ENCODE measurements around the gene POC1A.

Gene POC1A

GRCh38 chr3:52057812-52058495, 96.3 kb downstream of the POC1A start:
- H3K36me3 Mint-ChIP-seq (ENCODE audit: low read depth), result peaks cover 10% of the 10 kb centered on the region
- no peaks in the 10 kb centered on the region for H3K9me3 Mint-ChIP-seq
- no peaks in the 10 kb centered on the region for H3K27me3 Mint-ChIP-seq
- peak overlapping the region; percentile 39 for H3K4me3 Mint-ChIP-seq
- peaks cover 27% of the 10 kb centered on the region for H3K4me1 Mint-ChIP-seq (ENCODE audit: low read depth)
- H3K27ac Mint-ChIP-seq, result no peak overlapping the region

GRCh38 chr3:52056968-52057811, 97.0 kb downstream of the POC1A start:
- H3K4me3 Mint-ChIP-seq, result peak overlapping the region; percentile 89
- peaks cover 10% of the 10 kb centered on the region for H3K36me3 Mint-ChIP-seq (ENCODE audit: low read depth)
- H3K27me3 Mint-ChIP-seq, result no peaks in the 10 kb centered on the region
- peak overlapping the region; percentile 95 for H3K27ac Mint-ChIP-seq
- H3K4me1 Mint-ChIP-seq (ENCODE audit: low read depth), result peaks cover 35% of the 10 kb centered on the region
- H3K9me3 Mint-ChIP-seq, result no peaks in the 10 kb centered on the region

GRCh38 chr3:52056521-52056967, 97.7 kb downstream of the POC1A start, which contains the start of gene DUSP7:
DUSP7 (minus strand) TSS chr3:52056571; CDS start chr3:52056366, 205 bp downstream.
- Mint-ChIP-seq H3K4me1 (ENCODE audit: low read depth) (peaks cover 41% of the 10 kb centered on the region), H3K9me3 (no peaks in the 10 kb centered on the region), H3K27ac (peak within 1 kb of the TSS; percentile 95), H3K4me3 (peak within 1 kb of the TSS; percentile 89), H3K36me3 (ENCODE audit: low read depth) (peaks cover 10% of the 10 kb centered on the region), H3K27me3 (no peaks in the 10 kb centered on the region)

- Mint-ChIP-seq H3K36me3 (ENCODE audit: low read depth) (peaks cover 13% of the 10 kb centered on the region), H3K9me3 (no peaks in the 10 kb centered on the region), H3K4me1 (ENCODE audit: low read depth) (peaks cover 48% of the 10 kb centered on the region), H3K4me3 (peak overlapping the region; percentile 88), H3K27ac (peak overlapping the region; percentile 88), H3K27me3 (no peaks in the 10 kb centered on the region)
Measured at GRCh38 chr3:52055537-52056351, 98.5 kb downstream of the POC1A start.

GRCh38 chr3:52054661-52055511, 99.3 kb downstream of the POC1A start:
- Mint-ChIP-seq H3K9me3 (no peaks in the 10 kb centered on the region), H3K27me3 (no peaks in the 10 kb centered on the region), H3K4me3 (peak overlapping the region; percentile 88), H3K27ac (peak overlapping the region; percentile 83), H3K36me3 (ENCODE audit: low read depth) (peaks cover 16% of the 10 kb centered on the region), H3K4me1 (ENCODE audit: low read depth) (peaks cover 56% of the 10 kb centered on the region)

- Mint-ChIP-seq H3K27me3 (no peaks in the 10 kb centered on the region), H3K4me1 (ENCODE audit: low read depth) (peaks cover 57% of the 10 kb centered on the region), H3K4me3 (peak overlapping the region; percentile 88), H3K36me3 (ENCODE audit: low read depth) (peaks cover 16% of the 10 kb centered on the region), H3K27ac (peak overlapping the region; percentile 77), H3K9me3 (no peaks in the 10 kb centered on the region)
Measured at GRCh38 chr3:52053307-52054304, 100.6 kb downstream of the POC1A start.

- Mint-ChIP-seq H3K9me3 (no peaks in the 10 kb centered on the region), H3K27me3 (no peaks in the 10 kb centered on the region), H3K4me3 (peak overlapping the region; percentile 88), H3K4me1 (ENCODE audit: low read depth) (peaks cover 56% of the 10 kb centered on the region), H3K36me3 (ENCODE audit: low read depth) (peaks cover 16% of the 10 kb centered on the region), H3K27ac (peak overlapping the region; percentile 77)
Measured at GRCh38 chr3:52052831-52053306, 101.4 kb downstream of the POC1A start.

GRCh38 chr3:52051444-52051843, 102.8 kb downstream of the POC1A start:
- Mint-ChIP-seq H3K4me1 (ENCODE audit: low read depth) (peaks cover 48% of the 10 kb centered on the region), H3K27me3 (no peaks in the 10 kb centered on the region), H3K9me3 (no peaks in the 10 kb centered on the region), H3K27ac (peak overlapping the region; percentile 83), H3K36me3 (ENCODE audit: low read depth) (peaks cover 16% of the 10 kb centered on the region), H3K4me3 (no peak overlapping the region)

- Mint-ChIP-seq H3K27me3 (no peaks in the 10 kb centered on the region), H3K36me3 (ENCODE audit: low read depth) (peaks cover 16% of the 10 kb centered on the region), H3K27ac (peak overlapping the region; percentile 40), H3K4me3 (no peak overlapping the region), H3K9me3 (no peaks in the 10 kb centered on the region), H3K4me1 (ENCODE audit: low read depth) (peaks cover 48% of the 10 kb centered on the region)
Measured at GRCh38 chr3:52050571-52050970, 103.7 kb downstream of the POC1A start.

GRCh38 chr3:52049503-52049902, 104.7 kb downstream of the POC1A start:
- Mint-ChIP-seq H3K27ac (peak overlapping the region; percentile 45), H3K4me3 (no peak overlapping the region), H3K36me3 (ENCODE audit: low read depth) (peaks cover 16% of the 10 kb centered on the region), H3K27me3 (no peaks in the 10 kb centered on the region), H3K4me1 (ENCODE audit: low read depth) (peaks cover 45% of the 10 kb centered on the region), H3K9me3 (no peaks in the 10 kb centered on the region)

- Mint-ChIP-seq H3K9me3 (no peaks in the 10 kb centered on the region), H3K27me3 (no peaks in the 10 kb centered on the region), H3K4me1 (ENCODE audit: low read depth) (peaks cover 25% of the 10 kb centered on the region), H3K4me3 (no peak overlapping the region), H3K36me3 (ENCODE audit: low read depth) (peaks cover 7% of the 10 kb centered on the region), H3K27ac (no peak overlapping the region)
Measured at GRCh38 chr3:52047295-52047960, 106.8 kb downstream of the POC1A start.

- Mint-ChIP-seq H3K4me3 (no peak overlapping the region), H3K27ac (no peak overlapping the region), H3K36me3 (ENCODE audit: low read depth) (peaks cover 7% of the 10 kb centered on the region), H3K4me1 (ENCODE audit: low read depth) (peaks cover 19% of the 10 kb centered on the region), H3K9me3 (no peaks in the 10 kb centered on the region), H3K27me3 (no peaks in the 10 kb centered on the region)
Measured at GRCh38 chr3:52046902-52047239, 107.4 kb downstream of the POC1A start.
